Breast epithelium (tissue), 4 donors: ENCODE measurements around the gene SLC26A11. TPM values are rescaled to one million over a fixed set of nuclear protein-coding genes. Genes with fewer than 3 reads are reported as not detected.

Experiments
- DNase-seq, 2 donors: peaks; one replicate each; pipeline ENCODE4 v3.0.0-alpha.2; 2019; ENCODE audit warnings: low spot score in 2 of 2
- H3K27ac ChIP-seq, 2 donors: fragments of 200-600 bp; sonication (generic) in 1 of 2; one replicate each; pipeline ENCODE4 v1.5.1; 2016 to 2019; ENCODE audit warnings: mild to moderate bottlenecking in 1 of 2
- H3K27me3 ChIP-seq, 2 donors: fragments of 200-600 bp; sonication (generic) in 1 of 2; one replicate each; pipeline versions ENCODE4 v1.5.1 to v1.6.0; 2017 to 2019; ENCODE audit warnings: control low read depth in 1 of 2, mild to moderate bottlenecking in 1 of 2
- H3K36me3 ChIP-seq: fragments of 200-600 bp; one replicate; pipeline ENCODE4 v1.5.1; 2019
- H3K4me1 ChIP-seq, 2 donors: fragments of 200-600 bp; sonication (generic); one replicate each; pipeline ENCODE4 v1.5.1; 2016 to 2019; ENCODE audit warnings: control low read depth in 1 of 2
- H3K4me3 ChIP-seq, 3 donors: fragments of 200-600 bp; sonication (generic); 1 replicate in 2 of 3; 2 replicates in 1 of 3; pipeline ENCODE4 v1.5.1; 2016 to 2019; ENCODE audit warnings: mild to moderate bottlenecking in 3 of 3, moderate library complexity in 2 of 3
- H3K9me3 ChIP-seq, 2 donors: fragments of 200-600 bp; sonication (generic) in 1 of 2; one replicate each; pipeline ENCODE4 v1.5.1; 2016 to 2019; ENCODE audit warnings: control low read depth in 1 of 2
- POLR2A ChIP-seq: fragments of 450-650 bp; IDR thresholded peaks from one replicate; pipeline ENCODE4 v1.6.1; 2016; ENCODE audit warnings: antibody characterized with exemption, mild to moderate bottlenecking, moderate library complexity
- POLR2AphosphoS5 ChIP-seq, 3 donors: sonication (generic); formaldehyde crosslinking; IDR thresholded peaks; one replicate each; pipeline ENCODE4 v1.6.1; 2017; ENCODE audit warnings: antibody characterized with exemption in 3 of 3
- intact Hi-C: fragments of 100-400 bp; cut with DNase I; formaldehyde crosslinking; loops from one replicate; pipeline ENCODE4 v1.15.1; 2023; ENCODE audit warnings: low total_unique reads
- total RNA-seq, 3 donors: library from RNA; depleted of rRNA; stranded (reverse); fragments of >200 nt; gene quantifications; one replicate each; pipeline ENCODE4 v1.1.0, GENCODE V29; 2016
- TF ChIP-seq, protein P1 (sequence below), 3 donors: fragments of 450-650 bp; IDR thresholded peaks; one replicate each; pipeline ENCODE4 v1.5.1; 2016 to 2017; ENCODE audit warnings: antibody characterized with exemption in 3 of 3, mild to moderate bottlenecking in 3 of 3, moderate library complexity in 3 of 3

Gene SLC26A11
- total RNA-seq, 3 donors from 2014 or later: 12.0 to 20.6 (median 19.0) TPM

DNA sequence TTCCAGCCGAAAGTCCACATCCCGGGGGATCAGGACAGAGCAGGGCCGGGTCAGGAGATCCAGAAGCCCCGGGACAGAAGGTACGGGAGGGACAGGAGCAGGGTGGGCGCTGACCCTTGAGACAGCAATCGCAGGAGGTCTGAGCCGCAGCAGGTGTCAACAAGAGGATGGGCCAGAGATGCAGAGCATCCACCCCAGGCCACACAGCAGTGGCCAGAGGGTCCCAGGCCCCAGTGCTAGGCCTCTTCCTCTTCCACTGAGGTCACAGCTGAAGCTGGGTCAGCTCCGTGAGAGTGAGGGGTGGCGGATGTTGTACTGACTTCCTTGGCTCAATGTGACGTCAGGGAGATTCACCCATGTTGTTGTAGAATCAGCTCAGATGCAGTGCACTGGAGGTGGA, 31.7 kb downstream of the SLC26A11 start:
- DNase-seq: no peak
- intact Hi-C loops: loop anchor here (10.0 kb wide), 1 partner anchor 57 kb away; no protein-coding TSS in a partner anchor
- peaks cover 0 to 5% of the 10 kb centered on the region in 2 donors for H3K4me1 ChIP-seq
- no peak overlapping the region for H3K27ac ChIP-seq
- no peaks in the 10 kb centered on the region for H3K36me3 ChIP-seq
- no peak overlapping the region for H3K4me3 ChIP-seq
- TF ChIP-seq POLR2AphosphoS5 (IDR thresholded peaks at IDR 0.05) (no peak), POLR2A (no peak)
- TF ChIP-seq, protein P1, sequence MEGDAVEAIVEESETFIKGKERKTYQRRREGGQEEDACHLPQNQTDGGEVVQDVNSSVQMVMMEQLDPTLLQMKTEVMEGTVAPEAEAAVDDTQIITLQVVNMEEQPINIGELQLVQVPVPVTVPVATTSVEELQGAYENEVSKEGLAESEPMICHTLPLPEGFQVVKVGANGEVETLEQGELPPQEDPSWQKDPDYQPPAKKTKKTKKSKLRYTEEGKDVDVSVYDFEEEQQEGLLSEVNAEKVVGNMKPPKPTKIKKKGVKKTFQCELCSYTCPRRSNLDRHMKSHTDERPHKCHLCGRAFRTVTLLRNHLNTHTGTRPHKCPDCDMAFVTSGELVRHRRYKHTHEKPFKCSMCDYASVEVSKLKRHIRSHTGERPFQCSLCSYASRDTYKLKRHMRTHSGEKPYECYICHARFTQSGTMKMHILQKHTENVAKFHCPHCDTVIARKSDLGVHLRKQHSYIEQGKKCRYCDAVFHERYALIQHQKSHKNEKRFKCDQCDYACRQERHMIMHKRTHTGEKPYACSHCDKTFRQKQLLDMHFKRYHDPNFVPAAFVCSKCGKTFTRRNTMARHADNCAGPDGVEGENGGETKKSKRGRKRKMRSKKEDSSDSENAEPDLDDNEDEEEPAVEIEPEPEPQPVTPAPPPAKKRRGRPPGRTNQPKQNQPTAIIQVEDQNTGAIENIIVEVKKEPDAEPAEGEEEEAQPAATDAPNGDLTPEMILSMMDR (IDR thresholded peaks at IDR 0.05): no peak
- no peaks in the 10 kb centered on the region for H3K9me3 ChIP-seq
- no peaks in the 10 kb centered on the region for H3K27me3 ChIP-seq

DNA sequence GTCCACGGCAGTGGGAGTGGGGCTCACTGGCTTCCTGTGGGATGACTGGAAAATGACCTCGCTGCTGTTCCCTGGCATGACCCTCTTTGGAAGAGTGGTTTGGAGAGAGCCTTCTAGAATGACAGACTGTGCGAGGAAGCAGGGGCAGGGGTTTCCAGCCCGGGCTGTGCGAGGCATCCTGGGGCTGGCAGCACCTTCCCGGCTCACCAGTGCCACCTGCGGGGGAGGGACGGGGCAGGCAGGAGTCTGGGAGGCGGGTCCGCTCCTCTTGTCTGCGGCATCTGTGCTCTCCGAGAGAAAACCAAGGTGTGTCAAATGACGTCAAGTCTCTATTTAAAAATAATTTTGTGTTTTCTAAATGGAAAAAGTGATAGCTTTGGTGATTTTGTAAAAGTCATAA, 32.6 kb downstream of the SLC26A11 start:
- Histone ChIP-seq H3K4me3 (no peak overlapping the region), H3K27me3 (no peaks in the 10 kb centered on the region), H3K4me1 (peaks cover 0 to 5% of the 10 kb centered on the region in 2 donors), H3K9me3 (no peaks in the 10 kb centered on the region), H3K36me3 (no peaks in the 10 kb centered on the region), H3K27ac (peak overlapping the region in 1 of 2 donors; percentile 32)
- TF ChIP-seq, protein P1 (IDR thresholded peaks at IDR 0.05): peak; percentile 28 to 75 (median 44)
- TF ChIP-seq POLR2A: no peak
- intact Hi-C loops: loop anchor here (10.0 kb wide), 1 partner anchor 58 kb away; no protein-coding TSS in a partner anchor
- DNase-seq: peak; percentile 74 to 84

DNA sequence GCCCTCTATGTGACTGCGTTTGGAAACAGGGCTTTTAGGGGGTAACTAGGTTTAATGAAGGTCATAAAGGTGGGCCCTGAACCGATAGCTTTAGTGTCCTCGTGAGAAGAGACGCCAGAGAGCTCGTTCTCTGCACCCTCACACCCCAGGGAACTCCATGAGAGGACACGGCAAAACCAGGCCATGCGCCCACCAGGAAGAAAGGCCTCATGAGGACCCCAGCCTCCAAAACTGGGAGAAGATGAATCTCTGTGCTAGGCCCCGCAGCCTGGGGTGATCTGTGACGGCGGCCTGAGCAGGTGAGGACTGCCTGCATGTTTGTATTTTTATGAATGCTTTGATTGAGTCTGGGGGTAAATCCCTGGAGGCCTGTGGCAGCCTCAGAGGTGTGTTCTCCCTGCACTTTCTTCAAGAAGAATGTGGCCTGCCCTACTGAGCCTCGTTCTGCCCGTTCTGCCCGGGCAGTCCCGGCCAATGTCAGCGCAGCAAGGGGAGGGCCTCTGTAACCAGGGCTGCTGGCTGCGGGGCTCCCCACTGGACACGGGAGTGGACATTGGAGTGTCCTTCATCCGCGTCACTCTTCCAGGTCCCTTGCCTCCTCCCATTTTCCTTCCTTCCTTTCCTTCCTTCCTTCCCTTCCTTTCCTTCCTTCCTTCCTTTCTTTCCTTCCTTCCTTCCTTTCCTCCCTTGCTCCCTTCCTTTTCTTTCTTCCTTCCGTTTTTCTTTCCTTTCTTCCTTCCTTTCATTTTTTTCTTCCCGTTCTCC, 33.6 kb downstream of the SLC26A11 start:
- no peaks in the 10 kb centered on the region for H3K36me3 ChIP-seq
- intact Hi-C loops: loop anchor here (10.0 kb wide), 1 partner anchor 59 kb away; no protein-coding TSS in a partner anchor
- H3K4me1 ChIP-seq: peaks cover 0 to 5% of the 10 kb centered on the region in 2 donors
- H3K4me3 ChIP-seq: no peak overlapping the region
- H3K27me3 ChIP-seq: no peaks in the 10 kb centered on the region
- TF ChIP-seq POLR2AphosphoS5 (IDR thresholded peaks at IDR 0.05) (no peak), POLR2A (no peak)
- TF ChIP-seq, protein P1 (IDR thresholded peaks at IDR 0.05): no peak
- no peak for DNase-seq
- peak overlapping the region; percentile 72 to 87 for H3K27ac ChIP-seq
- no peaks in the 10 kb centered on the region for H3K9me3 ChIP-seq

DNA sequence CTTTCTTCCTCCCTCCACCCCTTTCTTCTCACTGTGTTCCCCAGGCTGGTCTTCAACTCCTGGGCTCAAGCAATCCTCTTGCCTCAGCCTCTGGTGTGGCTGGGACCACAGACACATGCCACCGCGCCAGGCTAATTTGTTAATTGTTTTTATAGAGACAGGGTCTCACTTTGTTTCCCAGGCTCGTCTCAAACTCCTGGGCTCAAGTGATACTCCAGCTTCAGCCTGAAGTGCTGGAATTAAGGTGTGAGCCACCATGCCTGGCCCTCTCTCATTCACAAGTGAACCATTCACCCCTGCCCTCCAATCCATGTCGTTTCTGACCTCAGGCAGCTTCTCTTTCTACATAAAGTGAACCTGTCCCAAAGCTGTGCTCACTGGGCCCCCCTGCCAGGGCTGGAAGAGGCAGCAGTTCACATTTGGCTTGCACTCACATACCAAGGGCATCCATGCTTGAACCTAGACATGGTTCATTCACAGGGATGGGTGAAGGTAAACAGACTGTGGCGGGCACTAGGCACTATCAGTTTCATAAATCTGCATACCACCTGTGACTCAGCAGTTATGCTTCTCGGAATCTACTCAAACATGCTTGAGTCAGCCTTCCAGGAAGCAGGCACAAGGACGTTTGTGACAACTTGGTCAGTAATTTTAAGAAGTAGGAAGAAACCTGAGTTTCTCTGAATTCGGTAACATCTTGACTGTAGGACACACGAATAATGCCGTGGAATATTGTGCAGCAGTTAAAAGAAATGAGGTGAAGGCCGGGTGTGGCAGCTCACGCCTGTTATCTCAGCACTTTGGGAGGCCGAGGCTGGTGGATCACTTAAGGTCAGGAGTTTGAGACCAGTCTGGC, 34.4 kb downstream of the SLC26A11 start:
- no peaks in the 10 kb centered on the region for H3K9me3 ChIP-seq
- no peaks in the 10 kb centered on the region for H3K27me3 ChIP-seq
- DNase-seq: peak in 1 of 2 donors; percentile 51
- TF ChIP-seq POLR2AphosphoS5 (IDR thresholded peaks at IDR 0.05): peak; percentile 48 to 70 (median 70)
- TF ChIP-seq, protein P1 (IDR thresholded peaks at IDR 0.05): no peak
- no peak overlapping the region for H3K4me3 ChIP-seq
- peaks cover 0 to 5% of the 10 kb centered on the region in 2 donors for H3K4me1 ChIP-seq
- peak overlapping the region; percentile 72 to 87 for H3K27ac ChIP-seq
- no peaks in the 10 kb centered on the region for H3K36me3 ChIP-seq
- intact Hi-C loops: loop anchor here (10.0 kb wide), 1 partner anchor 60 kb away; no protein-coding TSS in a partner anchor
